OCI-M1 (cell line): ENCODE results near the gene ANKS6.
"Not testable (repeated sequence)": the region's sequence is repeated elsewhere in the genome, so short reads cannot be mapped to it uniquely, and the experiment has no call there.

ENCODE experiments used
- DNase-seq: peaks from one replicate; lab custom pipeline; 2025; lab: John Stamatoyannopoulos, UW

ANKS6 gene

GRCh38 chr9:98702835-98703380 is 93.4 kb downstream of the ANKS6 start:
- DNase-seq: no peak

- no peak for DNase-seq
Measured at GRCh38 chr9:98702340-98702739, 94.0 kb downstream of the ANKS6 start.

- no peak for DNase-seq
Measured at GRCh38 chr9:98701576-98701975, 94.8 kb downstream of the ANKS6 start.

- no peak for DNase-seq
Measured at GRCh38 chr9:98700801-98701200, 95.6 kb downstream of the ANKS6 start.

GRCh38 chr9:98698856-98699255 is 97.5 kb downstream of the ANKS6 start:
- DNase-seq: no peak

GRCh38 chr9:98694943-98695342 is 101.4 kb downstream of the ANKS6 start:
- no peak for DNase-seq

- DNase-seq: no peak
Measured at GRCh38 chr9:98692392-98692791, 104.0 kb downstream of the ANKS6 start.

- no peak for DNase-seq
Measured at GRCh38 chr9:98691890-98692289, 104.5 kb downstream of the ANKS6 start.

GRCh38 chr9:98690686-98691085 is 105.7 kb downstream of the ANKS6 start:
- no peak for DNase-seq

GRCh38 chr9:98688710-98689495 is 107.5 kb downstream of the ANKS6 start:
- no peak for DNase-seq

GRCh38 chr9:98687911-98688310 is 108.4 kb downstream of the ANKS6 start:
- no peak for DNase-seq

- no peak for DNase-seq
Measured at GRCh38 chr9:98686961-98687855, 109.1 kb downstream of the ANKS6 start.

GRCh38 chr9:98684816-98685215 is 111.5 kb downstream of the ANKS6 start:
- DNase-seq: not testable (repeated sequence)
